GM23338 (cell line): ENCODE data around the gene APC2. TPM values are rescaled to one million over a fixed set of nuclear protein-coding genes. Genes with fewer than 3 reads are reported as not detected.

ENCODE experiments used
- ATAC-seq: fragments of 200-7000 bp; cut with Tn5 transposase; 3 replicates; pipeline ENCODE4 v1.9.1; 2020
- DNase-seq: peaks from one replicate; pipeline ENCODE4 v3.0.0-alpha.2; 2015; ENCODE audit warnings: low spot score
- H2AFZ ChIP-seq: fragments of 200-600 bp; sonication (generic); 2 replicates; pipeline ENCODE4 v1.8.0; 2016; ENCODE audit warnings: antibody characterized with exemption, mild to moderate bottlenecking, moderate library complexity
- H3F3A ChIP-seq: fragments of 200-600 bp; sonication (generic); replicated peaks from 2 replicates; pipeline ENCODE4 v1.8.0; 2017; ENCODE audit warnings: antibody characterized with exemption, mixed run types, low read depth
- H3K27ac ChIP-seq: fragments of 200-600 bp; sonication (generic); 2 replicates; pipeline ENCODE4 v1.6.1; 2016; ENCODE audit warnings: low read depth
- H3K27me3 ChIP-seq: fragments of 200-600 bp; sonication (generic); 2 replicates; pipeline ENCODE4 v1.8.0; 2016; ENCODE audit warnings: mild to moderate bottlenecking, mixed run types, moderate library complexity; ENCODE audit not compliant: insufficient read depth
- H3K36me3 ChIP-seq: fragments of 200-600 bp; sonication (generic); 2 replicates; pipeline ENCODE4 v1.8.0; 2016; ENCODE audit warnings: mild to moderate bottlenecking; ENCODE audit not compliant: insufficient read depth
- H3K4me1 ChIP-seq: fragments of 200-600 bp; sonication (generic); 2 replicates; pipeline ENCODE4 v1.8.0; 2016; ENCODE audit warnings: mild to moderate bottlenecking, moderate library complexity; ENCODE audit not compliant: insufficient read depth
- H3K4me2 ChIP-seq: fragments of 200-600 bp; sonication (generic); 2 replicates; pipeline ENCODE4 v1.7.1; 2017; ENCODE audit warnings: mixed run types
- H3K4me3 ChIP-seq: fragments of 200-600 bp; sonication (generic); 2 replicates; pipeline ENCODE4 v1.6.1; 2016; ENCODE audit warnings: mixed run types
- H3K79me2 ChIP-seq: fragments of 200-600 bp; sonication (generic); replicated peaks from 2 replicates; pipeline ENCODE4 v1.8.0; 2017; ENCODE audit warnings: mild to moderate bottlenecking; ENCODE audit not compliant: insufficient read depth
- H3K9me2 ChIP-seq: fragments of 200-600 bp; sonication (generic); 2 replicates; pipeline ENCODE4 v1.8.0; 2017; ENCODE audit not compliant: insufficient read depth
- H4K20me1 ChIP-seq: fragments of 200-600 bp; sonication (generic); replicated peaks from 2 replicates; pipeline ENCODE4 v1.8.0; 2017; ENCODE audit warnings: mild to moderate bottlenecking; ENCODE audit not compliant: insufficient read depth
- H3K27ac Mint-ChIP-seq: 2 replicates; pipeline ENCODE4 v1.8.0; 2020; ENCODE audit warnings: inconsistent platforms, mild to moderate bottlenecking, moderate library complexity, mixed read lengths
- H3K27me3 Mint-ChIP-seq: 3 replicates; pipeline ENCODE4 v1.8.0; 2022; ENCODE audit warnings: low read depth, mild to moderate bottlenecking, moderate library complexity, mixed read lengths, inconsistent platforms; ENCODE audit not compliant: insufficient read depth, poor library complexity
- H3K36me3 Mint-ChIP-seq: 3 replicates; pipeline ENCODE4 v1.8.0; 2021; ENCODE audit warnings: low read depth, mild to moderate bottlenecking, inconsistent platforms, moderate library complexity, mixed read lengths
- H3K4me1 Mint-ChIP-seq: 3 replicates; pipeline ENCODE4 v1.8.0; 2020; ENCODE audit warnings: mild to moderate bottlenecking, inconsistent platforms, mixed read lengths
- H3K4me3 Mint-ChIP-seq: 3 replicates; pipeline ENCODE4 v1.8.0; 2021; ENCODE audit warnings: moderate library complexity, mild to moderate bottlenecking, inconsistent platforms, mixed read lengths
- H3K9me3 Mint-ChIP-seq: 3 replicates; pipeline ENCODE4 v1.8.0; 2020; ENCODE audit warnings: moderate library complexity, mild to moderate bottlenecking, inconsistent platforms, mixed read lengths
- CREB1 ChIP-seq: fragments of 250-450 bp; sonication (Bioruptor Pico); IDR thresholded peaks from 2 replicates; pipeline ENCODE4 v1.5.0; 2020; ENCODE audit warnings: low read depth, mild to moderate bottlenecking, moderate library complexity
- CTCF ChIP-seq, 2 experiments: fragments of 200-600 bp in 1 of 2; sonication (generic) in 1 of 2; conservative IDR thresholded peaks; 2 replicates each; pipeline versions ENCODE4 v1.5.1 to v1.6.1; 2016 to 2017; ENCODE audit warnings: antibody characterized with exemption in 2 of 2, low read depth in 2 of 2, mild to moderate bottlenecking in 2 of 2, moderate library complexity in 1 of 2
- ETS1 ChIP-seq: IDR thresholded peaks from 2 replicates; pipeline ENCODE4 v1.6.1; 2016; ENCODE audit warnings: antibody characterized with exemption
- EZH2 ChIP-seq: fragments of 200-600 bp; sonication (generic); IDR thresholded peaks from one replicate; pipeline ENCODE4 v1.8.0; 2017; ENCODE audit warnings: antibody characterized with exemption, mild to moderate bottlenecking, low read depth; ENCODE audit not compliant: unreplicated experiment
- EZH2phosphoT487 ChIP-seq: fragments of 200-600 bp; sonication (generic); IDR thresholded peaks from one replicate; pipeline ENCODE4 v1.8.1; 2018; ENCODE audit warnings: antibody characterized with exemption; ENCODE audit not compliant: unreplicated experiment
- JUNB ChIP-seq: IDR thresholded peaks from one replicate; pipeline ENCODE4 v1.6.1; 2016; ENCODE audit warnings: antibody characterized with exemption; ENCODE audit not compliant: unreplicated experiment
- NANOG ChIP-seq: IDR thresholded peaks from 2 replicates; pipeline ENCODE4 v1.6.1; 2016; ENCODE audit warnings: antibody characterized with exemption, borderline replicate concordance
- POLR2AphosphoS5 ChIP-seq: IDR thresholded peaks from 2 replicates; pipeline ENCODE4 v1.6.1; 2016; ENCODE audit warnings: antibody characterized with exemption, low read depth
- REST ChIP-seq: IDR thresholded peaks from one replicate; pipeline ENCODE4 v1.6.1; 2018; ENCODE audit warnings: antibody characterized with exemption; ENCODE audit not compliant: unreplicated experiment
- STAT1 ChIP-seq: IDR thresholded peaks from one replicate; pipeline ENCODE4 v1.6.1; 2016; ENCODE audit warnings: antibody characterized with exemption; ENCODE audit not compliant: unreplicated experiment
- ZNF114 ChIP-seq: fragments of 250-450 bp; sonication (Bioruptor Pico); IDR thresholded peaks from 2 replicates; pipeline ENCODE4 v1.5.0; 2020; ENCODE audit warnings: mild to moderate bottlenecking, moderate library complexity
- ZNF331 ChIP-seq: fragments of 250-450 bp; sonication (Bioruptor Pico); IDR thresholded peaks from 2 replicates; pipeline ENCODE4 v1.5.0; 2020; ENCODE audit warnings: low read depth, mild to moderate bottlenecking, moderate library complexity
- ZNF462 ChIP-seq: fragments of 250-450 bp; sonication (Bioruptor Pico); IDR thresholded peaks from 2 replicates; pipeline ENCODE4 v1.5.0; 2020; ENCODE audit warnings: mild to moderate bottlenecking, moderate library complexity
- polyA plus RNA-seq: library from polyadenylated mRNA; unstranded; fragments of >200 nt; fragmentation: Nextera tagmentation; extraction: Ambion mirVana; gene quantifications from 2 replicates; pipeline ENCODE4 v1.2.1, GENCODE V29; 2016
- total RNA-seq: library from RNA; depleted of rRNA; stranded (reverse); fragments of >200 nt; shearing (Covaris generic); gene quantifications from 2 replicates; pipeline ENCODE4 v1.2.3, GENCODE V29; 2014

Gene APC2
- total and polyA plus RNA-seq, 2 experiments from 2014 or later = 1.4 to 18.3 TPM

- H3K27ac ChIP-seq = no peak overlapping the region
- H3K4me3 Mint-ChIP-seq = no peak overlapping the region
- H3K4me2 ChIP-seq = peak overlapping the region; percentile 78
- no peak overlapping the region for H3K27ac Mint-ChIP-seq
- ATAC-seq (peak; percentile 13), DNase-seq (peak; percentile 75)
- H2AFZ ChIP-seq = no peak overlapping the region
- peaks cover 44% of the 10 kb centered on the region for H3K27me3 ChIP-seq
- peaks cover 57% of the 10 kb centered on the region for H3K27me3 Mint-ChIP-seq
- H3K4me3 ChIP-seq = peak overlapping the region; percentile 83
- peaks cover 21% of the 10 kb centered on the region; the same call in 1 of the 2 replicates for H3K4me1 ChIP-seq
- H3K4me1 Mint-ChIP-seq = peaks cover 34% of the 10 kb centered on the region
- H4K20me1 ChIP-seq = peaks cover 12% of the 10 kb centered on the region
- no peaks in the 10 kb centered on the region; the same call in 2 of the 3 replicates for H3K9me3 Mint-ChIP-seq
- H3F3A ChIP-seq = peaks cover 52% of the 10 kb centered on the region
- peaks cover 5% of the 10 kb centered on the region for H3K36me3 ChIP-seq
- 0 out of 2 replicates have a peak, but pooled peaks cover 3% of the 10 kb centered on the region for H3K79me2 ChIP-seq
- TF ChIP-seq ZNF114 (no peak), ETS1 (no peak), ZNF331 (CRISPR knock-in tag) (no peak), ZNF462 (CRISPR knock-in tag) (no peak), EZH2 (no peak), JUNB (no peak), CREB1 (CRISPR knock-in tag) (no peak), EZH2phosphoT487 (no peak), POLR2AphosphoS5 (no peak), NANOG (no peak), STAT1 (no peak), REST (no peak), CTCF (conservative IDR thresholded peaks at IDR 0.05; ENCODE audit: low read depth in 2 of 2) (no peak)
- H3K9me2 ChIP-seq = no peaks in the 10 kb centered on the region
- peaks cover 20% of the 10 kb centered on the region for H3K36me3 Mint-ChIP-seq
Measured at GRCh38 chr19:1445932-1446712, 3.8 kb upstream of the APC2 start.
